Loucy (cell line): ENCODE measurements around the gene TLE5.

Source experiments
- CTCF ChIP-seq: fragments of 200-600 bp; sonication (generic); conservative IDR thresholded peaks from 2 replicates; pipeline ENCODE4 v1.5.1; 2014; ENCODE audit warnings: mild to moderate bottlenecking, antibody characterized with exemption, low read length
- EZH2phosphoT487 ChIP-seq: fragments of 200-600 bp; IDR thresholded peaks from 2 replicates; pipeline ENCODE4 v1.6.1; 2018; ENCODE audit warnings: antibody characterized with exemption, mild to moderate bottlenecking, moderate library complexity, borderline replicate concordance

DNA sequence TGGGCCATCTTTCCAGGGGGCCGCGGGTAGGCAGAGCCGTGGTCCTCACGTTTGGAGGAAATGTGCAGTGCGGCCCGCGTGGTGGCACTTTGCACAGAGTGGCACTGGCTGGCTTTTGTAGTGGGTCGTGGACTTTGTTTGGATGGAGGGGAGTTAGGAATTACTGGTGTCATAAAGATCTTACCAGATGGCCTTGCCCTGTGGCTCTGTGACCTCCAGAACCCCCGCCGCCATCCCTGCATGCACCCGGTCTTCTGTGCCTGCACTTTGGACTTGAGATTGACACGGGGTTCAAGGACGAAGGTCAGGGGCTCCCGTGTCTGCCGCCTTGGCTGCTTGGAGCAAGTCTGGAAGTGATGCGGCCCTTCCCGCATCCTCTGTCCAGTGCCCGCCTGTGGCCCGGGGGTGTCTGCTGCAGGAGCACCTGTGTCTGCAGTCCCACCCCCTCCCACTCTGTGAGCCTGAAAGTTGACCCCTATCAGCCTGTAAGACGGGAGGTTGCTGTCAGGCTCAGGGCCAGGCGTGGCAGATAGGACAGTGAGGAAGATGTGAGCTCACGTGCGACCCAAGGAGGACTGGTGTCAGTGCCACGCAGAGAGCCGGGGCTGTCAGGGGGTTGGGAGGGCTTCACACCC, 34.1 kb upstream of the TLE5 start:
- TF ChIP-seq CTCF (no peak), EZH2phosphoT487 (no peak)
